ENCODE results near the gene TMEM59L.

Gene TMEM59L

DNA sequence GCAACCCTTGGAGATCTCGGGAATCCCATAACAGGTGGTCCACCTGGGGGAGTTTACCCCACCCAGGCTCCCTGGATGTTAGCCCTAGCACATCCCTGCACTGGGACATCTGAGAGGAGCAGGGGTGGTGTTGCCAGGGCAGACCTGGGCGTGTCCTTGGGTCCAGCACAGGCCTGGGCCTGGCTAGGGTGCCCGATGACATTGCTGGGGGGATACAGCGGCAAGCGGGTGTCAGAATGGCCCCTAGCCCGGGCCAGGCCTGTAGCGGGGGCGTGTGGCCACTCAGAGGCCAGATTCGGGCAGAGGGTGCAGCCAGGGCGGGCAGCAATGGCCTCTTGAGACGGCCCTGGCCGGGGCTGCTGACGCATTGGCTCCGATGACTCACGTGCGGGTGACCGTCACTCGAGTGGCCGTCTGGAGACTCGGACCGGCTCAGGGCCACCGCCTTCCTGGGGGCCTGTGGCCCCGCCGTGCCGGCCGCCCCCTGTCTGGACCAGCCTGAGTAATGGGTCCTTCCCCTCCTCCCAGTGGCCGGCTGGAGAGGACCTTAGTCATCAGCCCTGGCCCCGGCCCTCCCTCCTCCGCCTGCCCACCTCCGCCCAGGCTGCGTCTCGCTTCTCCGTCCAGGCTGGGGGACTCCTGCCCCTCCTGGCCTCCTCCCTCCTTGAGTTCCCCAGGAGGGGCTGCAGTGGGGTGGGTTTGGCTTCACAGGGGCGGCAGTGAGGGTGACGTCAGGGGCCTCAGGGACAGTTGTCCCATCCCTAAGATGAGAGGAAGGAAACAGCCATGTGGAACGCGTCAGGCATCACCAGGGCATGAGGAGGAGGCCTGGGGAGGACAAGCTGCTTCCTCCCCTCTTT, 47.6 kb downstream of the TMEM59L start:
- DNase-seq = no peak

DNA sequence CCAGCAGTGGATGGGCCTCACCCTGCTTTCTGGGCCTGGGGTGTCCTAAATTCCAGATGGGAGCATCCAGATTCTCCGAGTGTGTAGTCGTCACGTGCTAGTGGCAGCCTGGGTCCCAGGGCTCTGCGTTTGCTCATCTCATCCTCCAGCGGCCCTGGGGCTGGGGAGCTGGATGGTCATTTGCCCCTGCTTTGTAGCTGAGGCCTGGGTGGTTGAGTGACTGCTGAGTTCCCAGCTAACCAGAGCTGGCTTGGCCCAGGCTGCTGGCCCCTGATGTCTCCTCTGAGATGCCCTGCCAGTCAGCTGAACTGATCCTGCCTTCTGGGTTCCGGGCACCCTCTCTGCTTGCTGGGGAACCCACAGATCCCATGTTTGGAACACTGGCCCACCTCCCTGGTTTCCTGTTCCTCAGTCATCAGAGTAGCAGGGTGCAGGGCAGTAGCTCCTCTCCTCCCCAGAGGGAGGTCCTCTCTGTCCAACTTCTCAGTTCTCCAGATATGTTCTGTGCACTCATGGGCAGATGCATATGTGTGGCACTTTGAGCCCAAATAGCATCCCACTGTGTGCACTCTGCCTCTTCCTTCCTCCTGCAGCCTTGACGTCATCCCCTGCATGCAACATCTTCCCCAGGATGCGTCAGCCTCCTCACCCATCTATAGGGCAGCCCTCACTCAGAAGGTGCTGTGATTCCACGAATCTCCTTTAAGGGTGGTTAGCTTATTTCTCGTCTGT, 48.4 kb downstream of the TMEM59L start:
- no peak for DNase-seq

DNA sequence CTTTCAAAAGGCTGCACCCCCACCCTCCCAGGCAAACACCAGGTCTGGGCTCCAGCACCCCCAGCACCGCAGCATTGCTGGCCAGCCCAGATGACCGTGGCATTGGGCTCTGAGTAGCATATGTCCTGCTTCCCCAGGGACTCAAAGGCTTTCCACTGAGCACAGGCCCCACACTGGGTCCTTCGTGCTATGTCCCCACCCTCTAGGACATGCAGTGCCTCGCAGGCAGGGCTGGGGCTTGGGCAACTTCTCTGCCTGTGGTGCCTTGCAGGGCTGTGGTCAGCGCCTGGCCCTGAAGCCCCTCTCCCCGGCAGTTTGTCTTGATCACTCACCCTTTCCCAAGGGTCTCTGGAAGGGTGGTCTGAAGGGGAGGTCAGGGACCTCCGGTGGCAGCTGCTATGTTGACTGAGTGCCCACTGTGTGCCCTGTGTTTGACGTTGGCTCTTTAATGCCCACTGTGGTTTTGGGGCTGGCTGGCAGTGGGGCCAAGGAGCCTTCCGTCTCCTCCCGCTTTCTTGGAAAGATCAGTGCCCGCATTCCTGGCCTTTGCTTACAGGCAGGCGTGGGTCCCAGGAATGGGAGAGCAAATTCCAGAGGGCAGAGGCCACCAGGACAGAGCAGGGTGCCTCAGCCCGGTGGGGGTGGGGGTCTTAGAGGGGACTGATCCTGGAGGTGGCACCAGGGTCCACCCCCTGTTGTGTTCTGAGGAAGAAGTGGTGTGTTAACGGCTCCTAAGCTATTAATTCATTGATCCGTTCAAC, 50.5 kb downstream of the TMEM59L start:
- DNase-seq = no peak

DNA sequence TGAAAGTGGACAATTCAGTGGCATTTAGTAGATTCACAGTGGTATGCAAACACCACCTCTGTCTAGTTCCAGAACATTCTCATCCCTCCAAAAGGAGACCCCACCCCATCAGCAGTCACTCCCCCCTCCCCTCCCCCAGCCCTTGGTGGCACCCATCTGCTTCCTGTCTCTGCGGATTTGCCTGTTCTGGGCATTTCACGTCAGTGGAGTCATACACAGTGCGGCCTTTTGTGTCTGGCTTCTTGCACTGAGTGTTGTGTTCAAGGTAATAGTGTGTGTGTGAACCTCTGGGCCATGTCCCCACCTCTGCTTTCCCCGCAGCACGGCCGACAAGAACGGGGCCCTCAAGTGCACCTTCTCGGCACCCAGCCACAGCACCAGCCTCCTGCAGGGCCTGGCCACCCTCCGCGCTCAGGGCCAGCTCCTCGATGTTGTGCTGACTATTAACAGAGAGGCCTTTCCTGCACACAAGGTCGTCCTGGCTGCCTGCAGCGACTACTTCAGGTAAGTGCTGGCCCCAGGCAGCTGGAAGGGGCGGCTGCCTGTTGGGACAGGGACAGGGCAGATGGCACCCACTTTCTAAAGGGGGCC, 51.4 kb downstream of the TMEM59L start:
- no peak for DNase-seq

DNA sequence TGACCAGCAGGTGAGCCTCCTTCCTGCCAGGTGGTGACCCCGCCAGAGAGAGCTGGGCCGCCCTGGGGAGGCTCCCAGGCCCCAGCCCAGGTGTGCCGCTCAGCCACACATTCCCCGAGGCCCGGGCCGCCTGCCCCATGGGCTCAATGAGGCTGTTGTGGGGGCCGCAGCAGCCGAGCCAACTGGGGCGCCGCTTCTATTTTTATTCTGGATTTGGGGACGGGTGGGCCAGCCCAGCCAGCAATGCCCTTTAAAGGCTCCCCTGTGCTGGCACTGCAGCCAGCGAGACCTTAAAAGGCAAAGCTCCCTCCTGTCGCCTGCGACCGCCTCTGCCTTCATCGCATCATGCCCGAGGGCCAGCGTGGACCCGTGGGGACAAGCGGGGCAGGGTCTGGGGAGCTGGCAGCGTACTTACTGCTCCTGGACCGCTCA, 53.1 kb downstream of the TMEM59L start:
- DNase-seq = no peak

DNA sequence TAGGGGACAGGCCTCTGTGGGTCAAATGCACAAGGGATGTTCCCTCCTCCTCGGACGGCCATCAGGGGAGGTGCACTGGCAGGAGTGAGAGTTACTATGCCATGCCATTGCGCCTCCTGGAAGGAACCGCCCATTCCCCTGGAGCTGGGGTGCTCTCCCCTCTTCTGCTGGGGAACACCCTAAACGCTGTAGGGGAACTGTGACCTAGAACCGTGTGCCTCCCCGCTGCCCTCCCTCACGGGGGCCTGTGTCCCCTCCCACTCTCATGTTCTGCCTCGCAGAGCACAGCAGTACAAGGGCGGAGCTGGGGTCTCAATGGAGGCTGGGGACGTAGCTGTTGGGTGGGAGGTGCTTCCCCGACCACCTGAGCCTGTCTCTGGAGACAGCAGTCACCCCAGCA, 53.6 kb downstream of the TMEM59L start:
- DNase-seq = no peak

DNA sequence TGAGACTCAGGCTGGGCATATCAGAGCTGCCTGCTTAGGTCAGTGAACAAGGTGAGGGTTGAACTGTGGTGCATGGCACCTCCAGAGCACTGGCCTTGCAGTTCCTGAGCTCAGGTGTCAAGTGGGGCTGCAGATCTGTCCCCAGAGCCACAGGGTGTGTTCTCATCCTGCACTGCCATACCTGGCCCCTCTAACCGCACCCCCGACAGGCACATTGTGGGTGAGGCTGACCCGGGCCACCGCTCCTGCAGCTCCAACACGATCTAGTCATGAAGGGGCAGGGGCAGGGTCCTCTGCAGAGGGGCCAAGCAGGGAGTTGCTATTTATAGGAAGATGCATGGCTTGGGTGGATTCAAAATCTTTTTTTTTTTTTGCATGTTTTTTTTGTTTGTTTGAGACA, 54.1 kb downstream of the TMEM59L start:
- DNase-seq = no peak

DNA sequence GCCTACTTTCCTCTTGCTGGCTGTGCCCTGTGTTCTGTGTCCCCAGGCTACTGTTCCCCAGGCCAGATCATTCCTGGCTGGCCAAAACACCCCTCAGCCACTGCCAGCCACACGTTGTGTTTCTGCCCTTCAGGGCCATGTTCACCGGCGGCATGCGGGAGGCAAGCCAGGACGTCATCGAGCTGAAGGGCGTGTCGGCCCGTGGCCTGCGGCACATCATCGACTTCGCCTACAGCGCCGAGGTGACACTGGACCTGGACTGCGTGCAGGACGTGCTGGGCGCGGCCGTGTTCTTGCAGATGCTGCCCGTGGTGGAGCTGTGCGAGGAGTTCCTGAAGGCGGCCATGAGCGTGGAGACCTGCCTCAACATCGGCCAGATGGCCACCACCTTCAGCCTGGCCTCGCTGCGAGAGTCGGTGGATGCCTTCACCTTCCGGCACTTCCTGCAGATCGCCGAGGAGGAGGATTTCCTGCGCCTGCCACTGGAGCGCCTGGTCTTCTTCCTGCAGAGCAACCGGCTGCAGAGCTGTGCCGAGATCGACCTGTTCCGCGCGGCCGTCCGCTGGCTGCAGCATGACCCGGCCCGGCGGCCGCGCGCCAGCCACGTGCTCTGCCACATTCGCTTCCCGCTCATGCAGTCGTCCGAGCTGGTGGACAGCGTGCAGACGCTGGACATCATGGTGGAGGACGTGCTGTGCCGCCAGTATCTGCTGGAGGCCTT, 55.0 kb downstream of the TMEM59L start:
- no peak for DNase-seq

DNA sequence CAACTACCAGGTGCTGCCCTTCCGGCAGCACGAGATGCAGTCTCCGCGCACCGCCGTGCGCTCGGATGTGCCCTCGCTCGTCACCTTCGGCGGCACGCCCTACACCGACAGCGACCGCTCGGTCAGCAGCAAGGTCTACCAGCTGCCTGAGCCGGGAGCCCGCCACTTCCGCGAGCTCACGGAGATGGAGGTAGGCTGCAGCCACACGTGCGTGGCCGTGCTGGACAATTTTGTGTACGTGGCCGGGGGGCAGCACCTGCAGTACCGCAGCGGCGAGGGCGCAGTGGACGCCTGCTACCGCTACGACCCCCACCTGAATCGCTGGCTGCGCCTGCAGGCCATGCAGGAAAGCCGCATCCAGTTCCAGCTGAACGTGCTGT, 55.6 kb downstream of the TMEM59L start:
- no peak for DNase-seq

DNA sequence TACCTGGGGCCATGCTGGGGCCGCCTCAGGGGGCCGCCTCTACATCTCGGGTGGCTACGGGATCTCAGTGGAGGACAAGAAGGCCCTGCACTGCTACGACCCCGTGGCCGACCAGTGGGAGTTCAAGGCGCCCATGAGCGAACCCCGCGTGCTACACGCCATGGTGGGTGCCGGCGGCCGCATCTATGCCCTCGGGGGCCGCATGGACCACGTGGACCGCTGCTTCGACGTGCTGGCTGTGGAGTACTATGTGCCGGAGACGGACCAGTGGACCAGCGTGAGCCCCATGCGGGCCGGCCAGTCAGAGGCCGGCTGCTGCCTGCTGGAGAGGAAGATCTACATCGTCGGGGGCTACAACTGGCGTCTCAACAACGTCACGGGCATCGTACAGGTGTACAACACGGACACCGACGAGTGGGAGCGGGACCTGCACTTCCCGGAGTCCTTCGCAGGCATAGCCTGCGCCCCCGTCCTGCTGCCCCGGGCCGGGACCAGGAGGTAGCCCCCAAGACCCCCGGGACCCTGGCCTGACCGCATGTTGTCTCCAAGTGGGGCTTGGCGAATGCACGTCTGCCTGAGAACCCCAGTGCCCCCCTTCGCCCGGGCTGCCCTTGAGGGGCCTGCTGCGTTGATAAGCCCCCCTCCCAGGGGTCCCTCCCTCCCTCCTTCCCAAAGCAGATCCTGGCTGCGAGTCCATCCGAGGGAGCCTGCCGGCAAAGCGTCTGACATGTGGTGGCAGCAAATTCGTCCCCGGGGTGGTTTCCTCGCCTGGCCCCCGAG, 56.3 kb downstream of the TMEM59L start:
- DNase-seq = no peak

DNA sequence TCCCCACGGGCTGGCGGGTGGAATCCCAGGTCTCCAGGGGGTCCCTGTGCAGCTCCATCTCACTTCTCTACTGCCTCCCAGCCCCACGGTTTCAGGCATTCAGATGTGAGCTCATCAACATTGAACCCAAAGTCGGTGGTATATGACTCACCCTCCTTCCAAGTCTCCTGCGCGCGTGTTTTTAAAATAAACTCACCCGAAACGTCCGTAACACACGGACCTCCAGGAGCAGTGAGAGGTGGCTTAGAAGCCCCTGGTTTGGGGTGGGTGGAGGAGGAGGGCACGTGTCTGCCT, 56.8 kb downstream of the TMEM59L start:
- DNase-seq = no peak

DNA sequence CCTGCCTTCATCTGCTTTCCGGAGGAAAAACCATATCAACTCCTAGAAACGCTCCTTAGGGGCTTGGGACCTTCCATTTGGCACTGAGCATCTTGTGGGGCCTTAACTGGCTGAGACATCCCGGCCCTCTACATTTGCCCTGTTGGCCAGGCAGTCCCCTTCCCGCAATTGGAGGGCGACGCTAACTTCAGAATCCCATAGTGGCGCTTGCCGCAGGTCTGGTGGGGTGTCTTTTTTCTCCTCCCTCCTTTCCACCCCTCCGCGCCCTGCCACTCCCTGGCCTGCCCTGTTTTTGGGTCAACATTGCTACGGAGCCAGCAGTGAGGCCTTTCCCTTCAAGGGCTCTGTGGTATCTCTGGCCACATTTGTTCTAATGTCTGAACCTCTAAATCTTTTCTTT, 57.2 kb downstream of the TMEM59L start:
- no peak for DNase-seq

DNA sequence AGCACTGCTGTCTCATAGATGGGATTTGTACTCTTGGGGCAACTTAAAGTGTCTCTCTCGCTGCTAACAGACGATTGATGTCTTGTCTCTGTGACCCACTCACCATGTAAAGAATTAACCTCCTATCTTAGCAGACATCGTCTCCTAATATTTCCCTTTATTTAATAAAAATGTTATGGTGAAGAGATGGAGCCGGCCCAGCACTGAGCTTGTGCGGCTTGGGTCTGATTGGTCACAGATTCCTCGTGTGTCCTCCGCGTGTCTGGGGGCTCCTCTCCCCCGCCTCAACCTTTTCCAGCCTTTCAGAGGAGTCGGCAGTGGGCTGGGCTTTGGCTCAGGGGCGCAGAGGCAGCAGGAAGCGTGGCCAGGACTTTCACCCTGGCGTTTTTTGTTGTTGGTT, 57.6 kb downstream of the TMEM59L start:
- no peak for DNase-seq
